ENCODE measurements around the gene RBM6.
A peak's percentile ranks its signal among the peaks of the same experiment; 100 is the strongest.
"Not testable (repeated sequence)": the region's sequence is repeated elsewhere in the genome, so short reads cannot be mapped to it uniquely, and the experiment has no call there.

RBM6 gene

DNA sequence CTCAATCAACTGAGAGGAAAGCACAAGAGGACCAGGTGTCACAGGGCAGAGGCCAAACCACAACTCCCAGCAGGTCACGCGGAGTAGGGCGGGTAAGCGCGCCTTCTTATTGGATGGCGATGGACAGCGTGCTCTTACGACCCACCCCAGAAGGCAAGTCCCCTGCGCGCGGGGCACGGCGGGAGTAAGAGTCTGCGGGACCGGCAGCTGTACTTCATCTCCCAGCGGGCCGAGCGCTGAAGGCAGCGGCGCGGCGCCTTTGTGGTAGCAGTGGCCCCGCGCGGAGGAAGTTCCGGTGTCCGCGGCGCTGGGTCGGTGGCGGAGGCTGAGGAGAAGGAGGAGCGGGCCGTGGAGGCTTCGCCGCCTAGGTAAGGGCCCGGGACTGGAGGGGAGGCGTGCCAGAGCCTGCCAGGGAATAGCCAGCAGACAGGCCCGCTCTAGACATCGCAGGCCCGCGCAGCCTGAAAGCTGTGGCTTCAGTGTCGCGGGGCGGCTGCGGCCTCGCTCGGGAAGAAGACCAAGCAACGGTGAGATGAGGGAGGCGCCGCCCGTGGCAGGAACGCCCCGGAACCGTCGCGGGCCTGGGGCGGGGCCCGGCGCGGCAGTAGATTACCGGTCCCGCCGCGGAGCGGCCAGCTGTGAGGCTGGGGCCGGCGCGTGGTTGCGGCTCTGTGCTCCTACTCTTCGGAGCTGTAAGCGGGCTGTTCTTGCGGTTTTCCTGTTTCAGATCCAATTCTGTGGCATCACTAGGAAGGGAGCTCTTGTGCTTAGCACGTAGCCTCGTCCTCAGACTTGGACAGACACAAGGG lies at the start of gene RBM6:
Gene RBM6 (plus strand): TSS at position 293 of the 809 bp plus-strand sequence. CDS start 22,492 bp downstream, outside the sequence.
- peak; percentile 82 to 95 for DNase-seq (ENCODE audit: low read depth in 1 of 2, low spot score in 1 of 2)

DNA sequence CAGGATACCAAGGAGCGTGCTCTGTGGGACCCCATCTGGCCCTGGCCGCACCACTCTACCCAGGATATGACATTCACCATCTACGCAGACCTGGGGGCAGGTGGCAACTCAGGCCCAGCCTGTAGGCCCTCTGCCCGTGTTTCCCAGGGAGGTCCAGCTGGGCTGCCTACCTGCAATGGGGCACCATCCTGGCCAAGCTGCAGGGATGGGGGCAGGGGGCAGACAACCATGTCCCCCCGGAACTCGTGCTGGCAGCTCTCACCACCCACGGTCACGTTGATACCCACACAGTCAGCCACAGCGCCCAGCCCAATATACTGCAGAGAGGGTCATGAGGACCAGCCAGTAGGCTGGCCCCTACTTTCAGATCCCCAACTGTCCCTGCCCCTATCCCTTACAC lies 44.2 kb upstream of the RBM6 start:
- DNase-seq (ENCODE audit: low read depth in 1 of 2, low spot score in 1 of 2): no peak

GRCh38 chr3:49896345-49896744 lies 43.6 kb upstream of the RBM6 start:
- DNase-seq (ENCODE audit: low read depth in 1 of 2, low spot score in 1 of 2): no peak

DNA sequence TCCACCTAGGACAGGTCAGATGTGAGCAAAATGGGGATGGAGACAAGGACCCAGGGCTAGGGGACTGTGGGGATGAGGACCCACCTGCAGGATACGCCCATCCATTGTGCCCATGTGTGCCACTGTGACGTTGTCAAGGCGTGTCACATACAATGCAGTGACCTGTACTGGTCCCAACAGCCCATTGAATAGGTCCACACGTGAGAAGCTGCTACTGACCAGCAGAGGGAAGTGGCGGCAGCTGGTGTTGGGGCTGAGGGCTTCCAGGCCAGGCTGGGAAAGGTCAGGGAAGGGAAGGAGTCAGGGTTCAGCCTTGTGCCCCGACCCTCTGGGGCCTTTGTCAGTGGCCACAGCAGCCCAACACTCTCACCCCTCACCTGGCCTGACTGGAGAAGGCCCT lies 41.0 kb upstream of the RBM6 start:
- DNase-seq (ENCODE audit: low read depth in 1 of 2, low spot score in 1 of 2): no peak

DNA sequence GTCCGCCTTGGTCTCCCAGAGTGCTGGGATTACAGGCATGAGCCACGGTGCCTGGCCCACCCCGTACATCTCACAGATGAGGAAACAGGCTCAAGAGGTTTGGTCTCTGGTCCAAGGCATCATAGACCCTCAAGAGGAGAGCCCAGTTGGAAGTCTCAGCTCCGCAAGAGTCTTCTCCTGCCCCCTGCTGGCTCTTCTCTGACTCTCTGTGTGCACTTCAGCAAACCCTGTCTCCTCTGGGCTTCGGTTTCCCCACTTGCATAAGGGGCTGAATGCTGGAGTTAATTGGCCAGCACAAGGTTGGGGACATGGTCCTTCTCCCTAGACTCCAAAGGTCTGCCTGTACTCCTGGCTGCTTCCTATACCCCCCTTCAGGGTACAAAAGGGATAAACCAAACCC lies 40.1 kb upstream of the RBM6 start:
- DNase-seq (ENCODE audit: low read depth in 1 of 2, low spot score in 1 of 2): no peak

DNA sequence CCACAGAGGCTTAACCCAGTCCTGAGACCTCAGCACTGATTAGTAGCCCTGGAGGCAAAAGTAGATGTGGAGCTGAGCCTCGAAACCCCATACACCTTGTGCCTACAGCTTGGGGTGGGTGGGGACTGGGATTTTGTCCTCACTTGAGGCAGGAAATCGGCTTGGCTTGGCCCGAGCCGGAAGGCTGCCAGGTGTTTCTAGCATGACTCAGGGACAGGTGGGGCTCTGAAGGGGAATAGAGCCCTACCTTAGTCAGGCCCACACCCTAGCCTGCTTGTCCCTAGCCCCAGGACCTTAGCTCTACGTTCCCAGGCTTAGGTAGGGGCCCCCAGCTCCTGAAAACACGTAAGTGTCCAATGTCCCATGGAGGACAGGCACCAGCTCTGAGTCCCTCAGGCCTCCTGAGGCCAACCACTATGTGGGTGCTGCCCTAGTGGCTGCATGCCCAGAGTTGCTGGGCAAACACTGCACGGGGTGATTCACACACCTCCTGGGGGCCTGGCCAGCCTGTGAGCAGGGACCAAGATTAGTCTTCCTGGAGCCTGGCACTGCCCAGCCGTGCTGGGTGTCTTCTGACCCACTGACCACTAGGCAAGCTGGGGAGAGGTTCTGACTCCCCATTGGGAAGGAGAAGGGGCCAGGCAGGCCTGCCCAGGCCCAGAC lies 39.3 kb upstream of the RBM6 start:
- no peak for DNase-seq (ENCODE audit: low read depth in 1 of 2, low spot score in 1 of 2)

GRCh38 chr3:49901366-49902339 lies 38.3 kb upstream of the RBM6 start:
- DNase-seq (ENCODE audit: low read depth in 1 of 2, low spot score in 1 of 2): no peak

DNA sequence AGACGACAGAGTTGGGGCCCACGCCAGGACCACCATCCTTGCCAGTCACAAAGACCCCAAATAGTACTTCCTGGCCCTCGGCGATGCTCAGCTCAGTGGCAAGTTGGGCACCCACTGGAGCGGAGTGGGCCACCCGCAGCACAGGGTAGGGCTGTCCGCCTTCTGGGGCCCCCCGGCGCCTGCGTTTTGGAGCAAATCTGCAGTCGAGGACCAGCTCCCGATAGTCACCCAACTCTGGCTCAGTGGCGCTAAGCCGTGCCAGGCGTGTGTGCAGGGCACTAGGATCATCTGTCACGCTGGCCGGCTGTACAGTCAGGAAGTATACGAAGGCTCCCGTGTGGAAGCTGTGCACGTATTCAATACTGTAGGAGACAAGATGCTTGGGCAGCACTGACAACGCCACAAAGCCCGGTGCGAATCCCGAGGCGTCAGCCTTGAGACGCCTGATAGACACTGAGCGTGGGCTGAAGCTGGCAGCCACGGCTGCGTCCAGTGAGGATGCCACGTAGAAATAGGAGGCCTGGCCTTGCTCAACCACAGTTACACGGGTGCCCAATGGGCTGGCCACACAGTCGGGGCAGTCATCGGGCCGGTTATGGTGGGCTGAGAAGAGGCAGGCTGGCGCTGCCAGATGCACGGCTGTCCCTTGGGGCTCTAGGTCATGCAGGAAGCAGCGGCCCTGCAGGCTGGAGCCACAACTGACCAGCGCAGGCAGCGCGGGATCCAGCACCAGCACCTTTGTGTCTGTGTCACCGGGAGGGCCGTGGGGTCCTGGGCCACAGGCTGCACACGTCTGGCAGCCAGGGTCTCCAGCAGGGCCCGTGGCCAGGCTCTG lies 37.2 kb upstream of the RBM6 start:
- no peak for DNase-seq (ENCODE audit: low read depth in 1 of 2, low spot score in 1 of 2)

GRCh38 chr3:49903451-49904424 lies 36.2 kb upstream of the RBM6 start, which contains the start of gene MST1R:
MST1R (minus strand) TSS chr3:49903873; CDS start chr3:49903609, 264 bp downstream.
- DNase-seq (ENCODE audit: low read depth in 1 of 2, low spot score in 1 of 2): peak; percentile 60 to 64

DNA sequence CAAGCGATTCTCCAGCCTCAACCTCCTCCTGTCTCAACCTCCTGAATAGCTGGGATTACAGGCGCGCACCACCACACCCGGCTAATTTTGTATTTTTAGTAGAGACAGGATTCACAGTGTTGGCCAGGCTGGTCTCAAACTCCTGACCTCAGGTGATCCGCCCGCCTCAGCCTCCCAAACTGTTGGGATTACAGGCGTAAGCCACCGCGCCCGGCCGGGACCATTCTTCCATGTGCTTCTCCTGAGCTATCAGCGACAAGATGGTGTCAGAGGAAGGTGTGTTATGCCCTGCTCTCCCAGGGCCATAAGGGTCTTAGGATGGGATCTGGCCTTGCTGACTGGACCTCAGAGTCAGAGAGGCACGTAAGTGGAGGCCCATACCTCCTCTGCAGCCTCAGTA lies 35.5 kb upstream of the RBM6 start:
- DNase-seq (ENCODE audit: low read depth in 1 of 2, low spot score in 1 of 2): not testable (repeated sequence)

- peak in 1 of 2 donors; percentile 11 for DNase-seq (ENCODE audit: low read depth in 1 of 2, low spot score in 1 of 2)
Measured at GRCh38 chr3:49906073-49906743, 33.7 kb upstream of the RBM6 start.

DNA sequence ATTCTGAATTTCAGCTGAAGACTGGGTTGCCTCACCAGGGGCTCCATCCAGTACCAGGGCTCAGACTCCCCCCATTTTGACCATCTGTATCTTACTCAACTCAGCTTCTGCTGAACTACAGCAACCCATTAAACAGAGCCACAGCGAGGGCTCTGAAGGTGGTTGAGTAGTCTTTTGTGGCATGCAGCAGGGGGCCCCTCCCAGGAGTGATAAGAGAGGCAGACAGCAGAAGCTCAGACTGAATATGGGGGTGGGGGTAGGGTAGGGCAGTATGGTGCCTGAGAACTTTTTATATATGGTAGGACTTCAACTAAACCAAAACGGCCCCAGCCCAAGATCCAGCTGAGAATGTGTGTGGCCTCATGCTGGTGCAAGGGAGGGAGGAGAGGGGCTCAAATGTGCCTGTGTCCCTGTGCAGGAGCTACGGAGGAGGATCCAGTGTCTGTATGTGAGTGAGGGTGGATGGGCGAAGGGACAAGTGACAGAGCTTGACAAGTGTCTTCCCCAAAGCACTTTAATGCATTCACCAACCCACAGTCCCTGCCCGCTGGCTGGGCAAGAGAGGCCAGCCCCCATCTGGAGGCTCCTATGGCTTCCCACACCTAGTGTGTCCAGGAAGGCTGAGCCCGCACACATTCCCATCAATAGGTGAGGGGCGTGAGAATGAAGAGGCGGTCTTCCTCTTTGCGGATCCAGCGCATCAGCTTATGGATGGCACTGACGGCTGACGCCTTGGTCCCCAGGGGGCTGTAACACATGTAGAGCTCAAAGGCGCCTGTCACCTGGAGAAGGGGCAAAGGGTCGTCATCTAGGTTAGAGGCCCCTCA lies 31.4 kb upstream of the RBM6 start:
- no peak for DNase-seq (ENCODE audit: low read depth in 1 of 2, low spot score in 1 of 2)

DNA sequence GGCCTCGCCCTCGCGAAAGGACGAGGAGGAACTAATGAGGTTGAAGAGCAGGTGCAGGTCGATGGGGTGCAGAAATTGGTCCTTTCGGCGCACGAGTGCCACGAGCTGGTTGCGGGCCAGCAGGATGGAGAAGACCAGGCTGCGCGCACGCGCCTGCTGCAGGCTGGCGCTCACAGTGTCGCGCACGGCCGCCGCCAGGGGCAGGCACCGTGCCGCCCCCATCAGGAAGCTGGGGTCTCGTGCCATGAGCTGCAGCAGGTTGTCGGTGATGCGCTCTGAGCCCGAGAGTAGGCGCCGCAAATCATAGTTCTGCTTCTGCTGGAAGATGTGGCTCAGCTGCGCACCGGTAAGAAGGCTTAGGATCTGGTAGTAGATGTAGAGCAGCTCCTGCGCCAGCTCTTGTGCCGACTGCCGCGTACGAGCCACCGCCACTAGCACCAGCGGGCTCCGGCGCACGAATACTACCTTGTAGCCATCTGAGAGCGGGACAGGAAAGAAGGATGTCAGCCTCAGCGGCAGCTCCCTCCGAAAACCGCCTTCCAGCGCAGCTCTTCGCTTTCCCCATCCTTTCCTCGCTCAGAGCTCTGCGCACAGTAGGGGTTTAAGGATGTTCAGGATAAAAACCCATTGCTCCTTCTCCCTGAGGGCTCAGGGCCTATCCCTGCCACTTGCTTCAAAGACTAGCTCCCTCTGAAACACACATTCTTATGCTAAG lies 29.4 kb upstream of the RBM6 start:
- DNase-seq (ENCODE audit: low read depth in 1 of 2, low spot score in 1 of 2): no peak

GRCh38 chr3:49911124-49911420 lies 28.9 kb upstream of the RBM6 start:
- no peak for DNase-seq (ENCODE audit: low read depth in 1 of 2, low spot score in 1 of 2)

DNA sequence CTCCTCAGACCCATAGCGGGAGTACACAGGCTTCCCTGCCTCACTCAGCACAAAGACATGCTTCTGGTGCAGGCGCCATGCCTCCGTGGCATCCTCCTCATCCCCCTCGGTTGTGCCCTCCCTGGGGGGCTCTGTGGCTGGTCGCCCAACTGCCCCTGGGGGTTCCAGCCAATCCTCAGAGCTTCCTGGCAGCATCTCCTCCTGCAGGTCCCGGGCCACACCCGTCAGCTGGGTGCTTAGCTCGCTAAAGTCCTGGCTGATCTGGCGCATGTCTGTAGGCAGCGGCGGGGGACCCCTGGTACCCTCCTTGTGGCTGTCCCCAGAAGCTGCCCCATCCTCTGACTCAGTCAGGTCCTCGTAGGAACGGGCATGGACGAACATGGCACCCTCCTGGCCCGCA lies 28.3 kb upstream of the RBM6 start:
- DNase-seq (ENCODE audit: low read depth in 1 of 2, low spot score in 1 of 2): no peak

GRCh38 chr3:49912881-49913281 lies 27.1 kb upstream of the RBM6 start:
- no peak for DNase-seq (ENCODE audit: low read depth in 1 of 2, low spot score in 1 of 2)

GRCh38 chr3:49914906-49915305 lies 25.0 kb upstream of the RBM6 start:
- no peak for DNase-seq (ENCODE audit: low read depth in 1 of 2, low spot score in 1 of 2)

Measured in activated CD4-positive, alpha-beta T cell treated with anti-CD3 and anti-CD28 coated beads, Interleukin-2, amount 50 U/mL, for 24 hours (primary cell).